SU-DHL-6 (cell line): ENCODE results near the gene SETD1B.
A peak's percentile ranks its signal among the peaks of the same experiment; 100 is the strongest.

Source experiments
- H2AFZ ChIP-seq: fragments of 200-600 bp; sonication (generic); 2 replicates; pipeline ENCODE4 v1.6.1; 2014; ENCODE audit warnings: low read depth, mild to moderate bottlenecking, moderate library complexity, mixed read lengths, antibody characterized with exemption, low read length; ENCODE audit not compliant: severe bottlenecking
- H3F3A ChIP-seq: fragments of 200-600 bp; shearing (Covaris generic); 2 replicates; pipeline ENCODE4 v1.6.0; 2016; ENCODE audit warnings: antibody characterized with exemption, mild to moderate bottlenecking; ENCODE audit not compliant: insufficient read depth
- H3K27ac ChIP-seq: fragments of 200-600 bp; sonication (generic); 2 replicates; pipeline ENCODE4 v1.5.1; 2016; ENCODE audit warnings: low read depth, mild to moderate bottlenecking, low read length, moderate library complexity, mixed read lengths
- H3K27me3 ChIP-seq: fragments of 200-600 bp; sonication (generic), shearing (Covaris generic); 2 replicates; pipeline ENCODE4 v1.6.0; 2014; ENCODE audit warnings: mild to moderate bottlenecking, low read length
- H3K36me3 ChIP-seq: fragments of 200-600 bp; sonication (generic); 2 replicates; pipeline ENCODE4 v1.6.1; 2014; ENCODE audit warnings: mild to moderate bottlenecking, low read length, mixed read lengths
- H3K4me2 ChIP-seq: fragments of 300-600, 200-600 bp; shearing (Covaris generic), sonication (generic); 2 replicates; pipeline ENCODE4 v1.6.0; 2014; ENCODE audit warnings: low read length, low read depth, mild to moderate bottlenecking; ENCODE audit not compliant: poor library complexity, severe bottlenecking
- H3K4me3 ChIP-seq: fragments of 200-600 bp; sonication (generic); 2 replicates; pipeline ENCODE4 v1.5.1; 2014; ENCODE audit warnings: antibody characterized with exemption, low read length, mild to moderate bottlenecking, mixed read lengths; ENCODE audit not compliant: insufficient read depth, poor library complexity, severe bottlenecking
- H3K79me2 ChIP-seq: fragments of 200-600 bp; sonication (generic); 2 replicates; pipeline ENCODE4 v1.6.1; 2014; ENCODE audit warnings: mild to moderate bottlenecking, low read length, moderate library complexity; ENCODE audit not compliant: insufficient read depth
- H3K9ac ChIP-seq: fragments of 200-600 bp; sonication (generic); 2 replicates; pipeline ENCODE4 v1.7.0; 2014; ENCODE audit warnings: mild to moderate bottlenecking, low read length
- H3K9me2 ChIP-seq: fragments of 200-600 bp; sonication (generic); replicated peaks from 2 replicates; pipeline ENCODE4 v1.6.1; 2014; ENCODE audit warnings: low read length; ENCODE audit not compliant: insufficient read depth
- H3K9me3 ChIP-seq: fragments of 200-600 bp; sonication (generic); 2 replicates; pipeline ENCODE4 v1.6.1; 2014; ENCODE audit warnings: low read length, mixed read lengths; ENCODE audit not compliant: insufficient read depth
- H4K20me1 ChIP-seq: fragments of 200-600 bp; sonication (generic); 2 replicates; pipeline ENCODE4 v1.6.1; 2014; ENCODE audit warnings: low read depth, mild to moderate bottlenecking, antibody characterized with exemption, low read length, moderate library complexity, mixed read lengths
- EZH2phosphoT487 ChIP-seq: fragments of 200-600 bp; sonication (generic), shearing (Covaris generic); conservative IDR thresholded peaks from 2 replicates; pipeline ENCODE4 v1.6.1; 2018; ENCODE audit warnings: mild to moderate bottlenecking, antibody characterized with exemption, low read length, moderate library complexity, mixed read lengths
- TF ChIP-seq, protein P1 (sequence below): fragments of 200-600 bp; sonication (generic); IDR thresholded peaks from one replicate; pipeline ENCODE4 v1.5.1; 2017; ENCODE audit warnings: antibody characterized with exemption, mild to moderate bottlenecking, low read length, moderate library complexity; ENCODE audit not compliant: insufficient read depth, poor library complexity, severe bottlenecking

SETD1B gene

DNA sequence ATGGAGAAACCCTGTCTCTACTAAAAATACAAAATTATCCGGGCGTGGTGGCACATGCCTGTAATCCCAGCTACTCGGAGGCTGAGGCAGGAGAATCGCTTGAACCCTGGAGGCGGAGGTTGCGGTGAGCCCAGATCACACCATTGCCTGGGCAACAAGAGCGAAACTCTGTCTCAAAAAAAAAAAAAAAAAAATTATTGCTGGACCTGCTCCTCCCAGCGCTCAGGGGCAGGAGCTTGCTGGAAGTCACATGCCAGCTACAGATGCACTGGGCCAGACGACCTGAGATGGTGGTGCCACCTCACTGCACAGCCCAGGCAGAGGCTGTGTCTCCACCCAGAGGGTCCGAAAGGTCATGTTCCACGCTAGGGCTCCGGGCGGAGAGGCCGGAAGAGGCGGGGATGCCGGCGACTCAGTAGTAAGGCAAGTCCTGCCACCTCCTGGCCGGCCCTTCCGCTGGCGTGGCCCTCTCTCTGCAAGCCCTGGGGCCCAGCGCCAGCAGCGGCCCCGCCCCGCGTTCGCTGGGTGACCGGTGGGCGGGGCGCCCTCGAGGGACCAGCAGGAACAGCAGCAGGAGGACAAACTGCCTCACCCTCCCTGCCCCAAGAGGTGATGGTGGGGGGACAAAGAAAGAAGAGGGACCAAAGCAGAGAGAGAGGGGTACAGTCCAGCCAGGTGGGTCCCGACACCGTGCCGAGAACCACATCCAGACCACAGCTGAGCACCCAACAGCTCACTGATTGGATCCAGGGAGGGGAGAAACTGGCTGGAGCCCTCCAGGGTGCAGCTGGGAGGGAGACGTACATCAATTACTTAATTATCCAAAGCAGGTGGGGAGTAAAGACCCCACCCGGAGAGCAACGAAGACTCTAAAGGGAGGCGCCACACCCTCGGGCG, 6.7 kb upstream of the SETD1B start:
- Histone ChIP-seq H3K9ac (no peak overlapping the region), H2AFZ (no peak overlapping the region), H3K4me2 (no peak overlapping the region), H4K20me1 (no peaks in the 10 kb centered on the region), H3K27ac (no peak overlapping the region), H3K4me3 (no peak overlapping the region), H3K9me2 (no peaks in the 10 kb centered on the region), H3K36me3 (no peaks in the 10 kb centered on the region), H3K79me2 (peaks cover 24% of the 10 kb centered on the region), H3K9me3 (no peaks in the 10 kb centered on the region), H3K27me3 (no peaks in the 10 kb centered on the region), H3F3A (peaks cover 24% of the 10 kb centered on the region)
- TF ChIP-seq EZH2phosphoT487 = no peak
- TF ChIP-seq, protein P1, sequence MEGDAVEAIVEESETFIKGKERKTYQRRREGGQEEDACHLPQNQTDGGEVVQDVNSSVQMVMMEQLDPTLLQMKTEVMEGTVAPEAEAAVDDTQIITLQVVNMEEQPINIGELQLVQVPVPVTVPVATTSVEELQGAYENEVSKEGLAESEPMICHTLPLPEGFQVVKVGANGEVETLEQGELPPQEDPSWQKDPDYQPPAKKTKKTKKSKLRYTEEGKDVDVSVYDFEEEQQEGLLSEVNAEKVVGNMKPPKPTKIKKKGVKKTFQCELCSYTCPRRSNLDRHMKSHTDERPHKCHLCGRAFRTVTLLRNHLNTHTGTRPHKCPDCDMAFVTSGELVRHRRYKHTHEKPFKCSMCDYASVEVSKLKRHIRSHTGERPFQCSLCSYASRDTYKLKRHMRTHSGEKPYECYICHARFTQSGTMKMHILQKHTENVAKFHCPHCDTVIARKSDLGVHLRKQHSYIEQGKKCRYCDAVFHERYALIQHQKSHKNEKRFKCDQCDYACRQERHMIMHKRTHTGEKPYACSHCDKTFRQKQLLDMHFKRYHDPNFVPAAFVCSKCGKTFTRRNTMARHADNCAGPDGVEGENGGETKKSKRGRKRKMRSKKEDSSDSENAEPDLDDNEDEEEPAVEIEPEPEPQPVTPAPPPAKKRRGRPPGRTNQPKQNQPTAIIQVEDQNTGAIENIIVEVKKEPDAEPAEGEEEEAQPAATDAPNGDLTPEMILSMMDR = no peak

DNA sequence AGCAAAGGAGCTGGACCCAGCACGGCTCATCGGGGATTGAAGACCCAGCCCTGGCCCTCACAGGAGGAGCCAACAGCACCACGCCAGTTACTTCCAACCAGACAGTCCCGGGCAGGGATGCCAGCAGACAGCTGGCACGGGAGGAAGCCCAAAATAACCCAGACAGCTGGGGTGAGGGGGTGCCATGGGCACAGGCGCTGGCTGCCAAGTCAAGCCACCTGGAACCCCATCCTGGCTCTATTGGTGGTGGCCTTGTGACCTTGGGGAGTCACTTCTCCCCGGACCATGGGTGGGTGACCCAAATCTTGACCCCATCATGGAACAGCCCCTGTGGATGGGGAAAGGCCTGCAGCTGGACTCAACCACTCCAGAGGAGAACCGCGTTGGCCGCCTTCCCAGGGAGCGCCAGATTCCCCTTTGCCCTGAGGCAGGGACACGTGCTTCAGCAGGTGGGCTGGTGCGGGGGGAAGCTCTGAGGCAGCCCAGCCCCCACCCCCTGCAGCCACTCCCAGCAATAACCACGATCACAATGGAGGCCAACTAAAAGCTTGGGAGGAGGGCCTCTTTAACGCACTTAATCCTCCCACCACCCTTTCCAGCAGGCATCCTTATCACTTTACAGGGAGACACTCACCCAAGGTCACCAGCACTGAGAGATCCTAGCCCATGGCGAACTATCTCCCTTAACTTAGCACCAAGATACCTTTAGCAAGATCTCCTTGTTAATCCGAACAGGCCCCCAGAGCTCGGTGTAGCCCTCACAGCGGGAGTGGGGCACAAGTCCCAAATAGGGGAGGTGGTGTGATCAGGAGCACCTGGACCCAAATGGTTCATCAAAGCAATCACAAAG, 5.6 kb upstream of the SETD1B start:
- Histone ChIP-seq H3K36me3 (no peaks in the 10 kb centered on the region), H3K79me2 (peaks cover 20% of the 10 kb centered on the region), H2AFZ (no peak overlapping the region), H3K9me2 (no peaks in the 10 kb centered on the region), H3K9ac (no peak overlapping the region), H4K20me1 (no peaks in the 10 kb centered on the region), H3K4me3 (no peak overlapping the region), H3K27me3 (no peaks in the 10 kb centered on the region), H3K27ac (no peak overlapping the region), H3F3A (peaks cover 26% of the 10 kb centered on the region), H3K9me3 (no peaks in the 10 kb centered on the region), H3K4me2 (peak overlapping the region; percentile 55)
- TF ChIP-seq, protein P1 = no peak
- no peak for TF ChIP-seq EZH2phosphoT487

DNA sequence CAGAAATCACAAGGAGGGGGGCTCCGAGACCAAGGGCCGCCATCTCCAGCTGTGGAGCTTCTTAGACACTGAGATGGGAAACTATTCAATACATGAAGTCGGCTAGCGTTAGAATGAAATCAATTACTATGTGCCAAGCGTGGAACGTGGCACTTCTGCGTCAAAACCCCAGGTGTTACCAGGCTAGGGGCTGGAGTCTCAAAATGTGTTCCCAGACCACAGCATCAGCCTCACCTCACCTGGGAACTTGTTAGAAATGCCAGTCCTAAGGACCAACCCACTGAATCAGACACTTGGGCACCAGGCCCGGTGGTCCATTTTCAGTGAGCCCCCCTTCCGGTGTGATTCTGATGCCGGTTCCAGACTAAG, 5.0 kb upstream of the SETD1B start:
- Histone ChIP-seq H3K36me3 (no peaks in the 10 kb centered on the region), H3K27me3 (no peaks in the 10 kb centered on the region), H3K9ac (peak overlapping the region; percentile 46), H3K4me3 (peak overlapping the region; percentile 25), H3K4me2 (peak overlapping the region; percentile 55), H3F3A (peaks cover 30% of the 10 kb centered on the region), H3K27ac (peak overlapping the region; percentile 78), H4K20me1 (no peaks in the 10 kb centered on the region), H3K9me3 (no peaks in the 10 kb centered on the region), H3K79me2 (peaks cover 18% of the 10 kb centered on the region; the same call in 1 of the 2 replicates), H3K9me2 (no peaks in the 10 kb centered on the region), H2AFZ (no peak overlapping the region)
- no peak for TF ChIP-seq EZH2phosphoT487
- TF ChIP-seq, protein P1 = no peak
